GM23338 (cell line): ENCODE results near the gene MVB12B. TPM values are rescaled to one million over a fixed set of nuclear protein-coding genes. Genes with fewer than 3 reads are reported as not detected.
A peak's percentile ranks its signal among the peaks of the same experiment; 100 is the strongest.

Experiments
- ATAC-seq: fragments of 200-7000 bp; cut with Tn5 transposase; 3 replicates; pipeline ENCODE4 v1.9.1; 2020
- DNase-seq: peaks from one replicate; pipeline ENCODE4 v3.0.0-alpha.2; 2015; ENCODE audit warnings: low spot score
- H2AFZ ChIP-seq: fragments of 200-600 bp; sonication (generic); 2 replicates; pipeline ENCODE4 v1.8.0; 2016; ENCODE audit warnings: antibody characterized with exemption, mild to moderate bottlenecking, moderate library complexity
- H3F3A ChIP-seq: fragments of 200-600 bp; sonication (generic); replicated peaks from 2 replicates; pipeline ENCODE4 v1.8.0; 2017; ENCODE audit warnings: antibody characterized with exemption, mixed run types, low read depth
- H3K27ac ChIP-seq: fragments of 200-600 bp; sonication (generic); 2 replicates; pipeline ENCODE4 v1.6.1; 2016; ENCODE audit warnings: low read depth
- H3K27me3 ChIP-seq: fragments of 200-600 bp; sonication (generic); 2 replicates; pipeline ENCODE4 v1.8.0; 2016; ENCODE audit warnings: mild to moderate bottlenecking, mixed run types, moderate library complexity; ENCODE audit not compliant: insufficient read depth
- H3K36me3 ChIP-seq: fragments of 200-600 bp; sonication (generic); 2 replicates; pipeline ENCODE4 v1.8.0; 2016; ENCODE audit warnings: mild to moderate bottlenecking; ENCODE audit not compliant: insufficient read depth
- H3K4me1 ChIP-seq: fragments of 200-600 bp; sonication (generic); 2 replicates; pipeline ENCODE4 v1.8.0; 2016; ENCODE audit warnings: mild to moderate bottlenecking, moderate library complexity; ENCODE audit not compliant: insufficient read depth
- H3K4me2 ChIP-seq: fragments of 200-600 bp; sonication (generic); 2 replicates; pipeline ENCODE4 v1.7.1; 2017; ENCODE audit warnings: mixed run types
- H3K4me3 ChIP-seq: fragments of 200-600 bp; sonication (generic); 2 replicates; pipeline ENCODE4 v1.6.1; 2016; ENCODE audit warnings: mixed run types
- H3K79me2 ChIP-seq: fragments of 200-600 bp; sonication (generic); replicated peaks from 2 replicates; pipeline ENCODE4 v1.8.0; 2017; ENCODE audit warnings: mild to moderate bottlenecking; ENCODE audit not compliant: insufficient read depth
- H3K9me2 ChIP-seq: fragments of 200-600 bp; sonication (generic); 2 replicates; pipeline ENCODE4 v1.8.0; 2017; ENCODE audit not compliant: insufficient read depth
- H4K20me1 ChIP-seq: fragments of 200-600 bp; sonication (generic); replicated peaks from 2 replicates; pipeline ENCODE4 v1.8.0; 2017; ENCODE audit warnings: mild to moderate bottlenecking; ENCODE audit not compliant: insufficient read depth
- H3K27ac Mint-ChIP-seq: 2 replicates; pipeline ENCODE4 v1.8.0; 2020; ENCODE audit warnings: inconsistent platforms, mild to moderate bottlenecking, moderate library complexity, mixed read lengths
- H3K27me3 Mint-ChIP-seq: 3 replicates; pipeline ENCODE4 v1.8.0; 2022; ENCODE audit warnings: low read depth, mild to moderate bottlenecking, moderate library complexity, mixed read lengths, inconsistent platforms; ENCODE audit not compliant: insufficient read depth, poor library complexity
- H3K36me3 Mint-ChIP-seq: 3 replicates; pipeline ENCODE4 v1.8.0; 2021; ENCODE audit warnings: low read depth, mild to moderate bottlenecking, inconsistent platforms, moderate library complexity, mixed read lengths
- H3K4me1 Mint-ChIP-seq: 3 replicates; pipeline ENCODE4 v1.8.0; 2020; ENCODE audit warnings: mild to moderate bottlenecking, inconsistent platforms, mixed read lengths
- H3K4me3 Mint-ChIP-seq: 3 replicates; pipeline ENCODE4 v1.8.0; 2021; ENCODE audit warnings: moderate library complexity, mild to moderate bottlenecking, inconsistent platforms, mixed read lengths
- H3K9me3 Mint-ChIP-seq: 3 replicates; pipeline ENCODE4 v1.8.0; 2020; ENCODE audit warnings: moderate library complexity, mild to moderate bottlenecking, inconsistent platforms, mixed read lengths
- CREB1 ChIP-seq: fragments of 250-450 bp; sonication (Bioruptor Pico); IDR thresholded peaks from 2 replicates; pipeline ENCODE4 v1.5.0; 2020; ENCODE audit warnings: low read depth, mild to moderate bottlenecking, moderate library complexity
- EZH2 ChIP-seq: fragments of 200-600 bp; sonication (generic); IDR thresholded peaks from one replicate; pipeline ENCODE4 v1.8.0; 2017; ENCODE audit warnings: antibody characterized with exemption, mild to moderate bottlenecking, low read depth; ENCODE audit not compliant: unreplicated experiment
- EZH2phosphoT487 ChIP-seq: fragments of 200-600 bp; sonication (generic); IDR thresholded peaks from one replicate; pipeline ENCODE4 v1.8.1; 2018; ENCODE audit warnings: antibody characterized with exemption; ENCODE audit not compliant: unreplicated experiment
- JUNB ChIP-seq: IDR thresholded peaks from one replicate; pipeline ENCODE4 v1.6.1; 2016; ENCODE audit warnings: antibody characterized with exemption; ENCODE audit not compliant: unreplicated experiment
- NANOG ChIP-seq: IDR thresholded peaks from 2 replicates; pipeline ENCODE4 v1.6.1; 2016; ENCODE audit warnings: antibody characterized with exemption, borderline replicate concordance
- POLR2AphosphoS5 ChIP-seq: IDR thresholded peaks from 2 replicates; pipeline ENCODE4 v1.6.1; 2016; ENCODE audit warnings: antibody characterized with exemption, low read depth
- STAT1 ChIP-seq: IDR thresholded peaks from one replicate; pipeline ENCODE4 v1.6.1; 2016; ENCODE audit warnings: antibody characterized with exemption; ENCODE audit not compliant: unreplicated experiment
- ZNF114 ChIP-seq: fragments of 250-450 bp; sonication (Bioruptor Pico); IDR thresholded peaks from 2 replicates; pipeline ENCODE4 v1.5.0; 2020; ENCODE audit warnings: mild to moderate bottlenecking, moderate library complexity
- ZNF331 ChIP-seq: fragments of 250-450 bp; sonication (Bioruptor Pico); IDR thresholded peaks from 2 replicates; pipeline ENCODE4 v1.5.0; 2020; ENCODE audit warnings: low read depth, mild to moderate bottlenecking, moderate library complexity
- ZNF462 ChIP-seq: fragments of 250-450 bp; sonication (Bioruptor Pico); IDR thresholded peaks from 2 replicates; pipeline ENCODE4 v1.5.0; 2020; ENCODE audit warnings: mild to moderate bottlenecking, moderate library complexity
- polyA plus RNA-seq: library from polyadenylated mRNA; unstranded; fragments of >200 nt; fragmentation: Nextera tagmentation; extraction: Ambion mirVana; gene quantifications from 2 replicates; pipeline ENCODE4 v1.2.1, GENCODE V29; 2016
- total RNA-seq: library from RNA; depleted of rRNA; stranded (reverse); fragments of >200 nt; shearing (Covaris generic); gene quantifications from 2 replicates; pipeline ENCODE4 v1.2.3, GENCODE V29; 2014
- TF ChIP-seq, protein P1 (sequence below): IDR thresholded peaks from one replicate; pipeline ENCODE4 v1.6.1; 2018; ENCODE audit warnings: antibody characterized with exemption; ENCODE audit not compliant: unreplicated experiment
- TF ChIP-seq, protein P2 (sequence below), 2 experiments: fragments of 200-600 bp in 1 of 2; sonication (generic) in 1 of 2; conservative IDR thresholded peaks; 2 replicates each; pipeline versions ENCODE4 v1.5.1 to v1.6.1; 2016 to 2017; ENCODE audit warnings: antibody characterized with exemption in 2 of 2, low read depth in 2 of 2, mild to moderate bottlenecking in 2 of 2, moderate library complexity in 1 of 2

MVB12B gene
- total and polyA plus RNA-seq, 2 experiments from 2014 or later: 1.9 to 6.6 TPM

DNA sequence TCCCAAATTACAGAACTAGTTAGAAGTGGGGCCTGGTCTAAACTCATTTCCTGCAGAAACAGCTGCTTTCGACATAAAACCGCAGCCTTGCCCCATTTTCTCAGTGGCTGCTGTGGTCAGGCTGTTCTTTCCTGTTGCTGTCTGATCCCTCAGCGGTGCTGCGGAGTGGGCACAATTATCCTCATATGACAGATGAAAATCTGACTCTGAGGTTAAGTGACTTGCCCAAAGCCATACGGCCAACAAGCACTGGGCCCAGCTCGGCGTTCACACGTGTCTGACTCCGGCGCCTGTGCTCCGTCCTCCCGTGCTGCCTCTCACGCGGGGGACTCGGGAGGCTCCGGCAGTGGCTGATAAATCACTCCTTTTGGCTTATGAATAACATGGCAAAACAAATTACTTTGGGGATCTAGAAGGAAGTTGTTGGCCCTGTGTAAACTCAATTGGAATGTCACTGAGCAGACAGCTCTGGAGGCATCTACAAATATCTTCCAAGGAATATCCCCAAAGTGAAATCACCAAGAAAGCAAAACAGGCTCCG lies 144.5 kb downstream of the MVB12B start:
- Histone ChIP-seq H3K27me3 (no peaks in the 10 kb centered on the region), H3K9me2 (no peaks in the 10 kb centered on the region), H4K20me1 (no peaks in the 10 kb centered on the region), H3K4me1 (peaks cover 14% of the 10 kb centered on the region), H3K27ac (peak overlapping the region; percentile 67; the same call in 1 of the 2 replicates), H3K4me2 (peak overlapping the region; percentile 49), H3K36me3 (no peaks in the 10 kb centered on the region), H3F3A (no peaks in the 10 kb centered on the region), H2AFZ (peak overlapping the region; percentile 86; the same call in 1 of the 2 replicates), H3K4me3 (no peak overlapping the region), H3K79me2 (no peaks in the 10 kb centered on the region)
- no peak overlapping the region for H3K4me3 Mint-ChIP-seq
- DNase-seq (no peak), ATAC-seq (no peak)
- H3K36me3 Mint-ChIP-seq: no peaks in the 10 kb centered on the region
- H3K27me3 Mint-ChIP-seq: peaks cover 2% of the 10 kb centered on the region
- no peaks in the 10 kb centered on the region; the same call in 2 of the 3 replicates for H3K9me3 Mint-ChIP-seq
- H3K27ac Mint-ChIP-seq: no peak overlapping the region
- peaks cover 28% of the 10 kb centered on the region for H3K4me1 Mint-ChIP-seq
- TF ChIP-seq ZNF114 (CRISPR knock-in tag) (no peak), EZH2phosphoT487 (no peak), ZNF462 (CRISPR knock-in tag) (no peak), POLR2AphosphoS5 (no peak), NANOG (no peak), CREB1 (CRISPR knock-in tag) (no peak), ZNF331 (CRISPR knock-in tag) (no peak), JUNB (no peak), STAT1 (no peak), EZH2 (no peak)
- TF ChIP-seq, protein P1, sequence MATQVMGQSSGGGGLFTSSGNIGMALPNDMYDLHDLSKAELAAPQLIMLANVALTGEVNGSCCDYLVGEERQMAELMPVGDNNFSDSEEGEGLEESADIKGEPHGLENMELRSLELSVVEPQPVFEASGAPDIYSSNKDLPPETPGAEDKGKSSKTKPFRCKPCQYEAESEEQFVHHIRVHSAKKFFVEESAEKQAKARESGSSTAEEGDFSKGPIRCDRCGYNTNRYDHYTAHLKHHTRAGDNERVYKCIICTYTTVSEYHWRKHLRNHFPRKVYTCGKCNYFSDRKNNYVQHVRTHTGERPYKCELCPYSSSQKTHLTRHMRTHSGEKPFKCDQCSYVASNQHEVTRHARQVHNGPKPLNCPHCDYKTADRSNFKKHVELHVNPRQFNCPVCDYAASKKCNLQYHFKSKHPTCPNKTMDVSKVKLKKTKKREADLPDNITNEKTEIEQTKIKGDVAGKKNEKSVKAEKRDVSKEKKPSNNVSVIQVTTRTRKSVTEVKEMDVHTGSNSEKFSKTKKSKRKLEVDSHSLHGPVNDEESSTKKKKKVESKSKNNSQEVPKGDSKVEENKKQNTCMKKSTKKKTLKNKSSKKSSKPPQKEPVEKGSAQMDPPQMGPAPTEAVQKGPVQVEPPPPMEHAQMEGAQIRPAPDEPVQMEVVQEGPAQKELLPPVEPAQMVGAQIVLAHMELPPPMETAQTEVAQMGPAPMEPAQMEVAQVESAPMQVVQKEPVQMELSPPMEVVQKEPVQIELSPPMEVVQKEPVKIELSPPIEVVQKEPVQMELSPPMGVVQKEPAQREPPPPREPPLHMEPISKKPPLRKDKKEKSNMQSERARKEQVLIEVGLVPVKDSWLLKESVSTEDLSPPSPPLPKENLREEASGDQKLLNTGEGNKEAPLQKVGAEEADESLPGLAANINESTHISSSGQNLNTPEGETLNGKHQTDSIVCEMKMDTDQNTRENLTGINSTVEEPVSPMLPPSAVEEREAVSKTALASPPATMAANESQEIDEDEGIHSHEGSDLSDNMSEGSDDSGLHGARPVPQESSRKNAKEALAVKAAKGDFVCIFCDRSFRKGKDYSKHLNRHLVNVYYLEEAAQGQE: no peak
- TF ChIP-seq, protein P2, sequence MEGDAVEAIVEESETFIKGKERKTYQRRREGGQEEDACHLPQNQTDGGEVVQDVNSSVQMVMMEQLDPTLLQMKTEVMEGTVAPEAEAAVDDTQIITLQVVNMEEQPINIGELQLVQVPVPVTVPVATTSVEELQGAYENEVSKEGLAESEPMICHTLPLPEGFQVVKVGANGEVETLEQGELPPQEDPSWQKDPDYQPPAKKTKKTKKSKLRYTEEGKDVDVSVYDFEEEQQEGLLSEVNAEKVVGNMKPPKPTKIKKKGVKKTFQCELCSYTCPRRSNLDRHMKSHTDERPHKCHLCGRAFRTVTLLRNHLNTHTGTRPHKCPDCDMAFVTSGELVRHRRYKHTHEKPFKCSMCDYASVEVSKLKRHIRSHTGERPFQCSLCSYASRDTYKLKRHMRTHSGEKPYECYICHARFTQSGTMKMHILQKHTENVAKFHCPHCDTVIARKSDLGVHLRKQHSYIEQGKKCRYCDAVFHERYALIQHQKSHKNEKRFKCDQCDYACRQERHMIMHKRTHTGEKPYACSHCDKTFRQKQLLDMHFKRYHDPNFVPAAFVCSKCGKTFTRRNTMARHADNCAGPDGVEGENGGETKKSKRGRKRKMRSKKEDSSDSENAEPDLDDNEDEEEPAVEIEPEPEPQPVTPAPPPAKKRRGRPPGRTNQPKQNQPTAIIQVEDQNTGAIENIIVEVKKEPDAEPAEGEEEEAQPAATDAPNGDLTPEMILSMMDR (conservative IDR thresholded peaks at IDR 0.05; ENCODE audit: low read depth in 2 of 2): no peak
